WI38 (cell line): ENCODE data around the gene MYOF.

Source experiments
- H3K4me3 ChIP-seq: 2 replicates; pipeline ENCODE4 v1.5.1; 2011; ENCODE audit warnings: low read depth, mild to moderate bottlenecking, control low read depth, low read length
- TF ChIP-seq, protein P1 (sequence below): IDR thresholded peaks from 2 replicates; pipeline ENCODE4 v1.5.1; 2012; ENCODE audit warnings: low read depth, mild to moderate bottlenecking, control low read depth, low read length

Gene MYOF

DNA sequence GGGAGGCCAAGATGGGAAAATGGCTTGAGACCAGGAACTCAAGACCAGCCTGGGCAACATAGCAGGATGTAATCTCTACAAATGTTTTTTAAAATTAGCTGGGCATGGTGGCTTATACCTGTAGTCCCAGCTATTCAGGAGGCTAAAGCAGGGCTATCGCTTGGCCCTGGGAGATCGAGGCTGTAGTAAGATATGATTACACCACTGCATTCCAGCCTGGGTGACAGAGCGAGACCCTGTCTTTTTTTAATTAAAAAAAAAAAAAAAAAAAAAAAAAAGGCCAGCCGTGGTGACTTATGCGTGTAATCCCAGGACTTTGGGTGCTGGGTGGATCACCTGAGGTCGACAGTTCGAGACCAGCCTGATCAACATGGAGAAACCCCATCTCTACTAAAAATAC, 27.4 kb downstream of the MYOF start:
- no peak overlapping the region for H3K4me3 ChIP-seq
- TF ChIP-seq, protein P1, sequence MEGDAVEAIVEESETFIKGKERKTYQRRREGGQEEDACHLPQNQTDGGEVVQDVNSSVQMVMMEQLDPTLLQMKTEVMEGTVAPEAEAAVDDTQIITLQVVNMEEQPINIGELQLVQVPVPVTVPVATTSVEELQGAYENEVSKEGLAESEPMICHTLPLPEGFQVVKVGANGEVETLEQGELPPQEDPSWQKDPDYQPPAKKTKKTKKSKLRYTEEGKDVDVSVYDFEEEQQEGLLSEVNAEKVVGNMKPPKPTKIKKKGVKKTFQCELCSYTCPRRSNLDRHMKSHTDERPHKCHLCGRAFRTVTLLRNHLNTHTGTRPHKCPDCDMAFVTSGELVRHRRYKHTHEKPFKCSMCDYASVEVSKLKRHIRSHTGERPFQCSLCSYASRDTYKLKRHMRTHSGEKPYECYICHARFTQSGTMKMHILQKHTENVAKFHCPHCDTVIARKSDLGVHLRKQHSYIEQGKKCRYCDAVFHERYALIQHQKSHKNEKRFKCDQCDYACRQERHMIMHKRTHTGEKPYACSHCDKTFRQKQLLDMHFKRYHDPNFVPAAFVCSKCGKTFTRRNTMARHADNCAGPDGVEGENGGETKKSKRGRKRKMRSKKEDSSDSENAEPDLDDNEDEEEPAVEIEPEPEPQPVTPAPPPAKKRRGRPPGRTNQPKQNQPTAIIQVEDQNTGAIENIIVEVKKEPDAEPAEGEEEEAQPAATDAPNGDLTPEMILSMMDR, result no peak

DNA sequence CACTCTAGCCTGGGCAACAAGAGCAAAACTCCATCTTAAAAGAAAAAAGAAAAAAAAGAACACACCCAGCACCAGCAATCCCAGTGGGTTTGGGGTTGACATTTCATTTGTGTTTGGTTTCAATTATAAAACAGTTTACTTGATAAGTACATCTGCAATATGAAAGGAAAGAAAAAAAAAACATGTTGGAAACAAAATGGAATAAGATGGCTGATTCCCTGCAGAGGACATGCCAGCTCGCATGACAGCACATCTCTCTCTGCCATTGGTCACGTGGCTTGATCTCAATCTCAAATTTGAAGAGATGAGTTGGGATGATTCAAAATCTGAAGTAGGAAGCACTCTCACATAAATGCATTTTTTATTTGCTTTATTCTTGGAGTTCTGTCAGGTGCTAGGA, 28.0 kb downstream of the MYOF start:
- no peak overlapping the region for H3K4me3 ChIP-seq
- TF ChIP-seq, protein P1, result no peak

DNA sequence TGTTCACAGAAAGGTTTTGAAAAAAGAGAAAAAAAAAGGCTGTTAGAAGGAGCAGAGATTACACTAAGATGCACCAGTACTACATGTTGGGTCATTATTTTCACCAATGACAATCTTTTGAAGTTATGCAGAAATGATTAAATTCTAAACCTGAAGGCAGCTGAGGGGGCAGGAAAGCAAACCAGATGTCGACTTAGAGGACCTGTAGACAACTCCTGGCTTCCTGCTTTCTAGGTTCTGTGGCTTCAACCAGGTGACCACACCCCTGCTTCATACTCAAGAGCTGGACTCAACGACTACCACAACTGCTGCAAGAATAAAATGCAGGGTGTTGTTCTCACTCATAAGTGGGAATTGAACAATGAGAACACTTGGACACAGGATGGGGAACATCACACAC, 30.0 kb downstream of the MYOF start:
- TF ChIP-seq, protein P1, result no peak
- no peak overlapping the region for H3K4me3 ChIP-seq

DNA sequence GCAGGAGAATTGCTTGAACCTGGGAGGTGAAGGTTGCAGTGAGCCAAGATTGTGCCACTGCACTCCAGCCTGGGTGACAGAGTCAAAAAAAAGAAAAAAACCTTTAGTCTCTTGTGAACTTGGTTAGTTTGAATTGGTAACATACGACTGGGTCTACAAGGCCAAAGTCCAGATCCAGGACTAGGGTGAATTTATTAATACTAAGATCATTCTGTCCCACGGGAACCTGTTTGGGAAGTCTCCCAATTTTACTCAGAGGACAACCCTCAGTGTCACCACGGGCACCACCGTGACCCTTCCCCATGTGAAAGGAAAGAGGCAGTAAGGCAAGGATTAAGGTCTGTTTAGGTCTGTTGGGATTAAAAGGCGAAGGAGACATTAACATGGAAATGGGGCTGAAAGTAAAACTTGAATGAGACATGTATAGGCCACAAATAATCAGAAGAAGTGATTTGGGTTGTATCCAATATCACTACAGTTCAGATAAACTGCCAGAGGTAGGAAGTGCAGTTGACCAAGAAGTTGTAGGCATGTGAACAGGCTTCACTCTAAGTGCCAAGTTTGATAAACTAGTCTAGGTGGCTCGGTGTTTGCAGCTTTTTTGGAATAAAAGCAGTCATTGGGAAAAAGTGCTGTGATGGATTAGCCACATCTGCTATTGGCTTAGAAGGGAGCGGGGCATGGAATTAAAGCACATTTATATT, 30.7 kb downstream of the MYOF start:
- no peak overlapping the region for H3K4me3 ChIP-seq
- TF ChIP-seq, protein P1, result no peak

DNA sequence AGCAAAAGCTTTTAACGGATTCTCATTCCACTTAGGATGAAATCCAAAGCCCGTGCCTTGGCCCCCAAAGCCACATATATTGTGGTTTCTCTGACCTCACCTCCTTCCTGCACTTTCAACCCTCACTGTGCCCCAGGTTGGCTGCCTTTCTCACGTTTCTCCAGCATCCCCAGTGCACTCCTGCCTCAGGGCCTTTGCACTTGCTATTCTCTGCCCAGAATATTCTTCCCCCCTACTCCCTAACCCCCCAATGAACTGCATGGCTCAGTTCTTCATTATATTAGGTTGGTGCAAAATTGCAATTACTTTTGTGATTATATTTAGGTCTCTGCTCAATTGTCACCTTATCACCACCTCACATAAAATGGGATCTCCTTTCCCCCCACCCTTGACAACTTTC, 34.2 kb downstream of the MYOF start:
- H3K4me3 ChIP-seq, result no peak overlapping the region
- TF ChIP-seq, protein P1, result no peak

DNA sequence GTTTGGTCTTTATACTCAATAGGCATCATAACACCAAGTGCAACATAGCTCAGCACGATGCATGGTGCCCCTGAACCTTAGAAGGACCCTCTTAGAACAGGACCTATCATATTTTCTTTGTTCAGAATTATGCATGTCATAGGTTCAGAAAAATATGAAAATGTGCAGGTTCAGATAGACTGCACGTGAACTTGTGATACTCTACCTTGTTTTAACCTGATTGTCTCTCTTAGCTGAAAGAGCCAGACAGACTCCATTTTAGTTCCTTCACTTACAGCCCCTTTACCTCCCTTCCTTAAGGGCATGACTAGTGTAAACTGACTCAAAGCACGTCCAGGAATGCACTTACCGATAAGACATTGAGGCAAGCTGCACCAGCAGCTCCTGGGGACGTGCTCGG, 35.1 kb downstream of the MYOF start:
- TF ChIP-seq, protein P1, result no peak
- H3K4me3 ChIP-seq, result no peak overlapping the region

DNA sequence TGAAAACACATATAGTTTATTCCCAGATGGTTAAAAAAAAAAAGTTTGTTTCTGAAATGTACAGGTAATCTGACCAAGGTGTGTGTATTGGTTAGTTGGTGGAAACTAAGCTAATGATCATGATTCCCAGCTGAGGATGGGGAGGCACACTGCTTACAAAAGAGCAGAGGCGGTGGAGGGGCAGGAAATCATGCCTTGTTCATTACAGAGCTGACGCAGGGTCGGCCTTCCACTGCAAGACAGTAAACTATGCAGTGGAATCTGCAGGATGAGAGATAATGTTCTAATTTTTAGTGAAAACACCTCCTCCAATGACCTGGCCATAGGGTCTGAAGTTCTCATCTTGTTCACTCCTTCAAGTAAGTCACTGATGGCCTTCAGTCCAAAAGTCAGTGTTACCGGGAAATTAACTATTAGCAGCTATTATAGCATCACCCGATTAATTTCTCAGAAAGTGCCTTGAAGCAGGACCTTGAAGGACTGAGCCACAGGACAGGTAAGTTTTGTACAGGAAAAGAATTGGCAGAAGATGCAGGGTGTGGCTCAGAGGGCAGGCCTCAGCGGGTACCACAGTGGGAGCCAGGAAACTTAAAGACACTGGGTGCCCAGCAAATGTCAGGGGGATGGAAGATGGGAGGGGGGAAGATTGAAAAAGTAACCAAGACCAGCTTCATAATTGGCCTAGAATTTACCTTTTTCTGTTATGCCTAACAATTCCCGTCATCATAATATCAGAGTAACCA, 36.0 kb downstream of the MYOF start:
- TF ChIP-seq, protein P1, result no peak
- no peak overlapping the region for H3K4me3 ChIP-seq
